Medulla oblongata (tissue), 1 donor: ENCODE data around the gene NFIX.

ENCODE experiments used
- DNase-seq: peaks from one replicate; pipeline ENCODE4 v3.0.0-alpha.2; 2015; ENCODE audit errors: extremely low spot score

The NFIX gene

GRCh38 chr19:12987781-12988180 lies 7.5 kb upstream of the NFIX start:
- DNase-seq = no peak

DNA sequence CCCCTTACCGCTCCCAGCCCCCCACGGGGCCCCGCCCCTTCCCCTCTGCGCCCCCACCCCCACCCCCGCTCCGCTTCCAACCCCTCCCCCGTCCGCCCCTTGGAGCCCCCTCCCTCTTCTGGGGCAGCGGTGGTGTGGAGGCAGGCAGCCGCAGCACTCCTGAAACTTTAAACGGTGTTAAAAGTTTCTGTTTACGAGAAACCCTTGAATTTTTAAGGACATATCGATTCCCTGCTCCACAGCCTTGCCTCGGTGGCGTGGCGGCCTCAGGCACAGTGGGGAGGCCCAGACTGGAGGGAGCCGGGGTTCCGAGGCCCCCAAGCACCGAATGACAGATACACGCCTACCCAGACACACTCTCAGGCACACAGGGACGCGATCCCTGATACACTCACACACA lies 4.8 kb upstream of the NFIX start:
- DNase-seq = no peak

DNA sequence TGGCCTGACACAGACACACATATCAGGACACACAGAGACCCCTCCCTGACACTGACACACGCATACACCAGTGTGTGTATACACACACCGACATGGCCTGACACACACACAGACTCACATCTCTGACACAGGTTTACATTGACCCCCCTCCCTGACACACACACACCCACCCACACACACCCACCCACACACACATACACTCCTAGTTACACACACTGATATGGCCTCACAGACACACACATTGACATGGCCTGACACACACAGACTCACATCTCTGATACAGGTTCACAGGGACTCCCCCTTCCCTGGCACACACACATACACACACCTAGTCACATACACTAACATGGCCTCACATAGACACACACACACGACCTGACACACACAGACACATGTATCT lies 4.4 kb upstream of the NFIX start:
- no peak for DNase-seq

DNA sequence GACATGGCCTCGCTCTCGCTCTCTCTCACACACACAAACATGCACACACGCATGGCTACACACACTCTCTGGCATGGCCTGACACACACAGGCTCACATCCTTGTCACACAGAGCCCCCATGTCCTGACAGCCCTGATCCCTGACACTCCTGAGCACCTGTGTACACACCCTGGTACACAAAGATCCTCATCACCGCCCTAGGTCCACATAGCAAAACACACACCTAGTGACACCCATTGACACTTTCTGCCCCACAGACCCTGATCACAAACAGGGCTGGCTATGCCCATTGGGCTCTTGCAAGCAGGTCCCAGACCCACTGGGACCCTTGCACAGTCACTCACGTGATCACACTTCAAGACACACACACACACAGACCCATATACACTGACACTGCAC lies 4.0 kb upstream of the NFIX start:
- DNase-seq = no peak

- no peak for DNase-seq
Observed at GRCh38 chr19:12992729-12993128, 2.5 kb upstream of the NFIX start.

DNA sequence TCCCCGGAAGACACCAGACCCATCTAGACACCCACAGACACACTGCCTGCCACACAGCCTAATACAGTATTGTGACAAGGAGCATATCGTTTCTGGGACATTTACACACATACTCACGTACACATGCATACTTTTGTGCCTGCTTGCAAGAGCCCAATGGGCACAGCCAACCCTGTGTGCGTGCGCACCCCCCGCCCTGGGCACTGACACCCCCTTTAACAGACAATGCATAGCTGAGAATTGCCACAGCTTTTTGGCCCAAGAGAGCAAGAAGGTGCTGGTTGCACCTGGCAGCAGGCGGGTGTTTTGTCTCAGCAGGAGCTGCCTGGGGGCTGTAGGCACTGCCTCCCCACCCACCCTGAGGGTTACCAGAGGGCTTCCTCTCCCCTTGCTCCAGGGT lies 1.7 kb upstream of the NFIX start:
- no peak for DNase-seq

DNA sequence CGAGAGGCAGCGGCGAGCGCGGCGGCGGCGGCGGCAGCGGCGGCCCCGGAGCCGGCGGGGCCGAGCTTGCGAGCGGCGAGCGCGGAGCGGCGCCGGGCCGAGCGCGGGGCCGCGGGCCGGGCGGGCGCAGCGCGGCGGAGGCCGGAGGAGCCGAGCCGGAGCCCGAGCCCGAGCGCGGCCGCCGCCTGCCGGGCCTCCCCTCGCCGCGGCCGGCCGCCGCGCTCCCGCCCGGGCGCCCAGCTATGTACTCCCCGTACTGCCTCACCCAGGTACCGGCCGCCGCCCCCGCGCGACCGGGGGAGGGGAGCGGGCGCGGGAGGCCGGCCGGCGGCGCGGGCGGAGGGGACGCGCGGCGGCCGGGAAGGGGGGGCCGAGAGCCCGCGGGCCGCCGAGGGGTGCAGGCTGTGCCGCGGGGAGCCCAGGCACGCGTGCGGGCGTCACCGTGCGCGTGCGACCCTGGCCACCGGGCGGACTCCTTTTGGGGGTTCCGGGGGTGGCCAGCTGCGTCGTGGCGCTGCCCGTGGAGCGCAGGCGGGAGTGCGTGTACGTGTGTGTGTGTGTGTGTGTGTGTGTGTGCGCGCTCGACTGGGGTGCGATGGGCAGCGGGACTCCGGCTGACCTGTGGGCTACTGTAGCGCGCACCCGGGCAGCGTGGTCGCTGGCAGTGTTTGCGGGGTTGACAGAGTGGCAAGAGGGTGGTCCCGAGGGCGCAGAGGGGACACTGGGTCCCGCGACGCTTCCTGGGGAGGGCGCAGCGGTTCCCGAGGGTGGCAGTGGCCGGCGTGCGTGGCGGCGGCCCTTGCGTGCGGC lies 526 bp downstream of the NFIX start:
- no peak for DNase-seq

DNA sequence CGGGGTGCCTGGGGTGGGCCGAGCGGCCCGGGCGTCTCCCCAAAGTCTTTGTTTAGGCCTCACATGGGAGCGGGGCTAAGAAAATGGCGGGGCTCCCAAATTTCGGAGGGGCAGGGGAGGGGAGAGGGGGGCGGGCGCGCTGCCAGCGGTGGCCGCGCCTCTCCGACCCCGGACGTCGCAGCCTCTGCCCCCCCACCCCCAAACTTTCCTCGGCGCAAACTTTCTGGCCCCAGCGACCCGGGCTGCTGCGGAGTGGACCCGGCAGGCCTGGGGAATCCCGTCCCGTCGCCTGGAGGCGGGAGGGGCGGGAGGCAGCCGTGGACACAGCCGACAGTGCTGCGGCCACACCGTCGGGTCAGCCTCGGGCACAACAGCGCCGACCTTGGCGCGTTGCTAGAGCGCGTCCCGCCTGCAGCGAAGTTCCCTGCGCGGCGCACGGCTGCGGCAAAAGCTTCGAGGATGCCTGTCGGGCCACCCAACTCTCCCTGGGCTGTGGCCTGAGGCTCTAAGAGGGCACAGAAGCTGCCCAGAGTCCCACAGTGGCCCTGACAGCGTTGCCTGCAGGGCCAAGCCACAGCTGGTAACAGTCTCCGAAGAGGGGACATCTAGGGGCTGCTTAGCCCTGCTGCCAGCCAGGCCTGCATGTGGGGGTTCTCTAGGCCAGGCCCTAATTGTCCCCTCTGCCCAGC lies 1.3 kb downstream of the NFIX start:
- no peak for DNase-seq

GRCh38 chr19:12997179-12997966 lies 2.1 kb downstream of the NFIX start:
- no peak for DNase-seq

GRCh38 chr19:12997967-12998940 lies 3.0 kb downstream of the NFIX start:
- DNase-seq = no peak

GRCh38 chr19:13001166-13001501 lies 5.9 kb downstream of the NFIX start:
- no peak for DNase-seq

DNA sequence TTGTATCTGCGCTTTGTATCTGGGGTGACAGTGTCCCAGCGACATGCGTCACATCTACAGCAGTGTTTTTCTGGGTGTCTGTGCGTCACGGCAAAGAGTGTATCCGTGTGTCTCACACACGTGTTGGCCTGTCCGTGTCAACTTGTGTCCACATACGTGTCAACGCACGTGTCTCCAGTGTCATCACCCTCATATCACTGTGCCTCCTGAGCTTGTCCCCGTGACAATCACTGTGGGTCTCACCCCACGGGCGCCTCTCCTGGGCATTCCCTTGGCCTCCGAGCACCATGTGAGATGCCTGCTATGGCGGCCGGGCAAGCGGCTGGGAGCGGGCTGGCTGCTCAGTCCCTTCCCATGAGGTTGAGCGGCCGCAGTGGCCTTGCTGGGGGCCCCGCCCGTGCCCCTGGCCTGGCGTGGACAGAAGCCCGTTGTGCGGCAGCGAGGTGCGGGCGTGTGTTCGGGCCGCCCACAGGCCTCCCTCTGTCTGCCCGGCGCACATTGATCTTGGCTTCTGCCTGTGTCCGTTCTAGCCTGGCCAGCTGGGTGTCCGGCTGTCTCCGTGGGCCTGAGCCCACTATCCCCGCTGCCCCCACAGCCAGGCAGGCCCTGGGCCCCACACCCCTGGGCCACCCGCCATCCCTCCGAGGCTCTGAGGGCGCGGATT lies 6.4 kb downstream of the NFIX start:
- DNase-seq = peak; percentile 81

DNA sequence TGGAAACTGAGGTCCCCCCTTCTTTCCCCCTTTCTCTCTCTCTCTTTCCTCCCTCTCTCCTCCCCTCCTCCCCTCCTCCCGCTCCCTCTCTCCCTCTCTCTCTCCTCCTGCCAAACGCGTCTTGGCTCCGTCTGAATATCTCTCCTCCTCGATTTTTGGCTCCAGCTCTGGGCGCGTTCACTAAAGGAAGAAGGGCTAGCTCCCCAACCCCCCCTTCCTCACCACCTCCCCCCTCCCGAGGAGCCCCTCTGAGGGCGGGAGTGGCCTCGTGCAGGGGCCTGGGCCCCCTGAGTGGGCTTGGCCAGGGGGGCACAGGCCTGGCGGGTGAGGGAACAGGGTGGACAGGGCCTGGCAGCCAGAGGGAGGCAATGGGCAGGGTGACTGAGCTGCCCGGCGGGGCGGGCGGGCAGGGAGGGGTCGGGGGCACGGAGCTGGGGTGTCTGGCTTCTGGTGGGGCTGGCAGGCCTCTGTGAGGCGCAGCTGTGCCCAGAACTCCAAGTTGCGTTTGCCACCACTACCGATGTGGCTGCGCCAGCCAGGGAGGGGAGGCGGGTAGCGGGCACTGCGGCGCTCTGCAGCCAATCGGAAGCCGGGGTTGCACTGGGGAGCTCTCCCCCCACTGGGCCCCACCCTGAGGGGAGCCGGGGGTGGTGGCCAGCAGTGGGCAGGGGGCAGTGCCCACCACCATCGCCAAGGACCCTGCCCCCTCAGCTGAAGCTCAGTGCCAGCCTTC lies 7.1 kb downstream of the NFIX start:
- peak; percentile 95 for DNase-seq

DNA sequence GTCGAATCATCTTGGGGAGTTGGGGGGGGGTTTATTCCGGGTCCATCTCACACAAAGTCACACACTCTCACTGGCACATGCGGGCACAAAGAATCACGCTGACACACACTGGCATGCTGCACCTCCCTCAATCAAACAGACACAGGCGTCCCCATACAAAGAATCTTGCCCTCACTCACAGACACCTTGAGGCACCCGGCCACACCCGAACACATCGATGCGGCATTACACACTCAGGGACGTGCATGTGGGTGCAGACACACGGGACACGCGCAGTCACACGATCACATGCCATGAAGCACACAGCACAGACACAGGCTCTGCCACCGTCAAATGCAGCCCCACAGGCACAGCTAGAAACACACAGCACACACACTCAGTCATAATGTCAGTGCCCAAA lies 7.8 kb downstream of the NFIX start:
- DNase-seq = no peak

DNA sequence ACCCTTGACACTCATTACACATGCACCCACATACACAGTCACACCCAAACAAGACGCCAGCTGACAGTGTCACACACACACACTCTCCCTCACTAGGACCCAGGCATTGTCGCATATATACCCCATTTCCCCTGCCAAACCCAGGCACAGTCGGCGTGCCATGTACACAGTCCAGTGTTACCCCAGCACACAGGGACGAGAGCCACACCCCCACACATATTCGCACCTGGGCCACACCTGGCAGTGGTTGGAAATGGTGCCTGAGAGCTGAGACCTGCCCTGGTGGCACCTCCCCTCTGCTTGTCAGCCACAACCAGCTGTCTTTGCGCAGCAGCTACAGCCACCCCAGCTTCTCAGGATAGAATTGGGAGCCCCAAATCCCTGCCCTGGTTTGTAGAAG lies 9.0 kb downstream of the NFIX start:
- DNase-seq = no peak

DNA sequence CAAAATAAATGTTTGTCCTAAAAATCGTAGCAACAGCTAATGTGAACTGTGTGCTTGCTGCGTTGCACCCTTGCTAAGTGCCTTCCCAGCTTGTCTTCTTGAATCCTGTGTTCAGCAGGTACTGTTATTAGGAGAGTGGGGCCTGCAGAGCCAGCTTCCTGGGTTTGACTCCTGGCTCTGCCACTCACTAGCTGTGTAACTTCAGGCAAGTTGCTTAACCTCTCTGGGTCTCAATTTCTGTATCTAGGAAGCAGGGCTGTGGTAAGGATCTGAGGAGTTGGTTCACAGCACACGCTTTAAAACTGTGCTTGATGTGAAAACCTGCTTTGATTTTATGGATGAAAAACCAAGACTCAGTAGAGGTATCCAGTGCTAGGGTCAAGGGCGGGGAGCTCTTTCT lies 10.0 kb downstream of the NFIX start:
- DNase-seq = no peak

- no peak for DNase-seq
Observed at GRCh38 chr19:13005861-13006370, 10.6 kb downstream of the NFIX start.

DNA sequence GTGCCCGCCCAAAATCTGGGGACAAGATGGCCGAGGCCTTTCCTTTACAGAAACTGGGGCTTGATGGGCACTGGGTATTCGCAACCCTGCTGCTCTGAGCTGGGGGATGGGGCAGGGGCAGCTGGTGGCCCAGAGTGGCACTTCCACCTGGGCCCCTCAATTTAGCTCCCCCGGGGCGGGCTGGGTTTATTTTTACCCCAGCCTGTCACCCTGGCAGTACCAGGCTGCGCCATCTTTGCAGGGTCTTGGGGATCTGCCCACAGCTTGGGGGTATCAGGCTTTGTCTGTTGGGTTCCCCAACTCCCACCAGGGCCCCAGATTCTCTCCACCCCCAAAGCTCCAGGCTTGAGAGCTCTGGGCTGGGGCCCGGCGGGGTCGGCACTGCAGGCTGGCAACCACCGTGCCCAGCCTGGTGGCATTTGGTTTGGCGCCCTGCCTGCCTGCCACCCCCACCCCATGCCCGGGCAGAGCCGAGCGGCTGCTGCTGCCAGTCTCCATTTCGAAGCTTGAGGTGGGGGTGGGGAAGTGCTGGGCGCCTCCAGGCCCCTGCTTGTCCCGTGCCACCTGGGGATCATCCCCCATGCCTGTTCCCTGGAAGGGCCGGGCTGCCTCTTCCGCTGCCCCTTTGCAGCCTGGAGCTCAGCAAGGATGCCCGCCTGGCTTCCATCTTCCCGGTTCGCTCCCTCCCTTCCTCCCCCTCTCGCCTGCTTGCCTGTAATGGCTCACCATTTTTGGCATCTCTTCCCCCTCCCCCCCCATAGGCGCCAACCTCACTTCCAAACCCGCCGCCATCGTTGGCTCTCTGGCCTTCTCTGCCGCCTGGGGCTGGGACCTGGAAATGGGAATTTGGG lies 11.4 kb downstream of the NFIX start:
- DNase-seq = no peak
